WTC11 (cell line): ENCODE data around the gene TMEM135. TPM values are rescaled to one million over a fixed set of nuclear protein-coding genes. Genes with fewer than 3 reads are reported as not detected.

Experiments
- ATAC-seq: fragments of 200-7000 bp; cut with Tn5 transposase; 2 replicates; pipeline ENCODE4 v1.10.0; 2021; ENCODE audit warnings: mild to moderate bottlenecking, moderate library complexity
- CTCF ChIA-PET: fragments of 300-600 bp; sonication (Branson Sonifier 250); formaldehyde crosslinking; loops from one replicate; lab custom pipeline; 2021; ENCODE audit warnings: antibody characterized with exemption; lab: Charles Lee
- POLR2A ChIA-PET: fragments of 350-600 bp; sonication (Branson Sonifier 250); formaldehyde crosslinking; loops from one replicate; lab custom pipeline; 2021; ENCODE audit warnings: antibody characterized with exemption; lab: Charles Lee
- DNase-seq: peaks from one replicate; pipeline ENCODE4 v3.0.0; 2021; ENCODE audit warnings: low spot score
- H3K27ac Mint-ChIP-seq: 2 replicates; pipeline ENCODE4 v1.8.0; 2021; ENCODE audit warnings: mixed read lengths
- H3K27me3 Mint-ChIP-seq: 2 replicates; pipeline ENCODE4 v1.8.0; 2021; ENCODE audit warnings: low read depth, mild to moderate bottlenecking, moderate library complexity, mixed read lengths
- H3K36me3 Mint-ChIP-seq: 2 replicates; pipeline ENCODE4 v1.8.0; 2021; ENCODE audit warnings: mixed read lengths
- H3K4me1 Mint-ChIP-seq: 2 replicates; pipeline ENCODE4 v1.8.0; 2022; ENCODE audit warnings: mixed read lengths
- H3K4me3 Mint-ChIP-seq: 2 replicates; pipeline ENCODE4 v1.8.0; 2021; ENCODE audit warnings: mild to moderate bottlenecking, moderate library complexity, mixed read lengths
- H3K9me3 Mint-ChIP-seq: 2 replicates; pipeline ENCODE4 v1.8.0; 2021; ENCODE audit warnings: mixed read lengths
- ATF1 ChIP-seq: sonication (generic); formaldehyde crosslinking; IDR thresholded peaks from 2 replicates; pipeline ENCODE4 v1.8.1; 2023; ENCODE audit warnings: mild to moderate bottlenecking, moderate library complexity, missing genetic modification reagents
- CREB1 ChIP-seq: sonication (generic); formaldehyde crosslinking; IDR thresholded peaks from 2 replicates; pipeline ENCODE4 v1.8.0; 2023; ENCODE audit warnings: mild to moderate bottlenecking, missing genetic modification reagents
- EMX1 ChIP-seq: fragments of 250-450 bp; sonication (Bioruptor Pico); IDR thresholded peaks from 2 replicates; pipeline ENCODE4 v1.8.0; 2021; ENCODE audit warnings: mild to moderate bottlenecking
- FOXP1 ChIP-seq: sonication (generic); formaldehyde crosslinking; IDR thresholded peaks from 2 replicates; pipeline ENCODE4 v1.8.0; 2022; ENCODE audit warnings: missing genetic modification reagents, mild to moderate bottlenecking, moderate library complexity, borderline replicate concordance
- GTF2I ChIP-seq: fragments of 250-450 bp; sonication (Bioruptor Pico); conservative IDR thresholded peaks from 2 replicates; pipeline ENCODE4 v1.4.0; 2021; ENCODE audit warnings: mild to moderate bottlenecking
- HMGA2 ChIP-seq: fragments of 250-450 bp; sonication (Bioruptor Pico); IDR thresholded peaks from 2 replicates; pipeline ENCODE4 v1.4.0; 2021; ENCODE audit warnings: mild to moderate bottlenecking, moderate library complexity
- KAT7 ChIP-seq: sonication (generic); formaldehyde crosslinking; IDR thresholded peaks from 2 replicates; pipeline ENCODE4 v1.8.1; 2023; ENCODE audit warnings: missing genetic modification reagents, mild to moderate bottlenecking, borderline replicate concordance
- MXD4 ChIP-seq: fragments of 250-450 bp; sonication (Bioruptor Pico); IDR thresholded peaks from 2 replicates; pipeline ENCODE4 v1.8.0; 2021; ENCODE audit warnings: mild to moderate bottlenecking, moderate library complexity, borderline replicate concordance
- NR1H2 ChIP-seq: sonication (generic); formaldehyde crosslinking; IDR thresholded peaks from 2 replicates; pipeline ENCODE4 v1.9.0; 2021; ENCODE audit warnings: mild to moderate bottlenecking, moderate library complexity, missing genetic modification reagents
- RELA ChIP-seq: sonication (generic); formaldehyde crosslinking; IDR thresholded peaks from 2 replicates; pipeline ENCODE4 v1.8.1; 2022; ENCODE audit warnings: missing genetic modification reagents, mild to moderate bottlenecking, borderline replicate concordance
- SMAD4 ChIP-seq: sonication (generic); formaldehyde crosslinking; IDR thresholded peaks from 2 replicates; pipeline ENCODE4 v1.8.0; 2022; ENCODE audit warnings: mild to moderate bottlenecking, missing genetic modification reagents
- TEAD1 ChIP-seq: sonication (generic); formaldehyde crosslinking; IDR thresholded peaks from 2 replicates; pipeline ENCODE4 v1.8.0; 2022; ENCODE audit warnings: mild to moderate bottlenecking, missing genetic modification reagents
- TP53 ChIP-seq: sonication (generic); formaldehyde crosslinking; IDR thresholded peaks from 2 replicates; pipeline ENCODE4 v1.8.1; 2023; ENCODE audit warnings: mild to moderate bottlenecking, missing genetic modification reagents
- ZNF121 ChIP-seq: sonication (generic); formaldehyde crosslinking; IDR thresholded peaks from 2 replicates; pipeline ENCODE4 v1.8.0; 2023; ENCODE audit warnings: missing genetic modification reagents
- ZNF263 ChIP-seq: sonication (generic); formaldehyde crosslinking; IDR thresholded peaks from 2 replicates; pipeline ENCODE4 v1.8.1; 2022; ENCODE audit warnings: low read depth, mild to moderate bottlenecking, moderate library complexity, missing genetic modification reagents
- ZNF423 ChIP-seq: fragments of 250-450 bp; sonication (Bioruptor Pico); IDR thresholded peaks from 2 replicates; pipeline ENCODE4 v2.1.2; 2022; ENCODE audit warnings: mild to moderate bottlenecking, moderate library complexity
- total RNA-seq: library from RNA; stranded (reverse); gene quantifications from 3 replicates; pipeline ENCODE4 v1.2.3, GENCODE V29; 2021
- TF ChIP-seq, protein P1 (sequence below): sonication (generic); formaldehyde crosslinking; IDR thresholded peaks from 2 replicates; pipeline ENCODE4 v1.8.1; 2023; ENCODE audit warnings: mild to moderate bottlenecking, moderate library complexity, missing genetic modification reagents
- TF ChIP-seq, protein P2 (sequence below): fragments of 250-450 bp; sonication (Bioruptor Pico); IDR thresholded peaks from 2 replicates; pipeline ENCODE4 v1.9.0; 2021; ENCODE audit warnings: mild to moderate bottlenecking
- TF ChIP-seq, protein P3 (sequence below): fragments of 250-450 bp; sonication (Bioruptor Pico); IDR thresholded peaks from 2 replicates; pipeline ENCODE4 v1.9.0; 2021; ENCODE audit warnings: moderate library complexity, mild to moderate bottlenecking, inconsistent platforms, borderline replicate concordance
- TF ChIP-seq, protein P4 (sequence below): sonication (generic); formaldehyde crosslinking; IDR thresholded peaks from 2 replicates; pipeline ENCODE4 v1.8.1; 2022; ENCODE audit warnings: low read depth, missing genetic modification reagents, borderline replicate concordance
- TF ChIP-seq, protein P5 (sequence below): sonication (generic); formaldehyde crosslinking; IDR thresholded peaks from 2 replicates; pipeline ENCODE4 v1.8.1; 2022; ENCODE audit warnings: mild to moderate bottlenecking, moderate library complexity, missing genetic modification reagents
- TF ChIP-seq, protein P6 (sequence below): sonication (generic); formaldehyde crosslinking; IDR thresholded peaks from 2 replicates; pipeline ENCODE4 v1.8.1; 2023; ENCODE audit warnings: mild to moderate bottlenecking, missing genetic modification reagents, moderate library complexity
- TF ChIP-seq, protein P7 (sequence below): sonication (generic); formaldehyde crosslinking; IDR thresholded peaks from 2 replicates; pipeline ENCODE4 v1.8.0; 2022; ENCODE audit warnings: missing genetic modification reagents

TMEM135 gene
- total RNA-seq, 1 experiment from 2014 or later, result 35.8 TPM

DNA sequence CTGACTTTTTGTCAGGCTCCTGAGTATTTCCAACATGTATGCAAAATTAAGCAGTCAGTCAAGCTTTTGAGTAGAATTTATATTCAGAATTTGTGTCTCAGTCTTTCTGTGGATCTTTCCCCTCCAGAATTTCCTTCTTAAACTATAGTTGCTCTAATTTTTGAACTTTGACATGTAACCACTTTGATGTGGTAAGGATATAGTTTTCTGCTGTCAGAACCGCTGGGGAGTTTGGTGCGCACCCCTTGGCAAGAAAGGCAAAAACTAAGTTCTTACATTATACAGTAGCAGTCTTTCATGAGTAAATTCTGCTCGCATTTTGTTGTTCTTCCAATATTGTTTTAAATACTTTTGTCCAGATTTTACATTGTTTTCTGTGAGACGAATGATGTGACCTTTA lies 105.9 kb downstream of the TMEM135 start:
- Mint-ChIP-seq H3K27ac (no peak overlapping the region), H3K9me3 (peaks cover 11% of the 10 kb centered on the region), H3K4me1 (peaks cover 13% of the 10 kb centered on the region), H3K36me3 (peaks cover 16% of the 10 kb centered on the region), H3K27me3 (no peaks in the 10 kb centered on the region), H3K4me3 (no peak overlapping the region)
- no peak for TF ChIP-seq NR1H2
- TF ChIP-seq EMX1 (CRISPR knock-in tag), result no peak
- TF ChIP-seq, protein P1, sequence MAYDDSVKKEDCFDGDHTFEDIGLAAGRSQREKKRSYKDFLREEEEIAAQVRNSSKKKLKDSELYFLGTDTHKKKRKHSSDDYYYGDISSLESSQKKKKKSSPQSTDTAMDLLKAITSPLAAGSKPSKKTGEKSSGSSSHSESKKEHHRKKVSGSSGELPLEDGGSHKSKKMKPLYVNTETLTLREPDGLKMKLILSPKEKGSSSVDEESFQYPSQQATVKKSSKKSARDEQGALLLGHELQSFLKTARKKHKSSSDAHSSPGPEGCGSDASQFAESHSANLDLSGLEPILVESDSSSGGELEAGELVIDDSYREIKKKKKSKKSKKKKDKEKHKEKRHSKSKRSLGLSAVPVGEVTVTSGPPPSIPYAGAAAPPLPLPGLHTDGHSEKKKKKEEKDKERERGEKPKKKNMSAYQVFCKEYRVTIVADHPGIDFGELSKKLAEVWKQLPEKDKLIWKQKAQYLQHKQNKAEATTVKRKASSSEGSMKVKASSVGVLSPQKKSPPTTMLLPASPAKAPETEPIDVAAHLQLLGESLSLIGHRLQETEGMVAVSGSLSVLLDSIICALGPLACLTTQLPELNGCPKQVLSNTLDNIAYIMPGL (CRISPR knock-in tag), result no peak
- no peak for TF ChIP-seq MXD4 (CRISPR knock-in tag)
- TF ChIP-seq, protein P2, sequence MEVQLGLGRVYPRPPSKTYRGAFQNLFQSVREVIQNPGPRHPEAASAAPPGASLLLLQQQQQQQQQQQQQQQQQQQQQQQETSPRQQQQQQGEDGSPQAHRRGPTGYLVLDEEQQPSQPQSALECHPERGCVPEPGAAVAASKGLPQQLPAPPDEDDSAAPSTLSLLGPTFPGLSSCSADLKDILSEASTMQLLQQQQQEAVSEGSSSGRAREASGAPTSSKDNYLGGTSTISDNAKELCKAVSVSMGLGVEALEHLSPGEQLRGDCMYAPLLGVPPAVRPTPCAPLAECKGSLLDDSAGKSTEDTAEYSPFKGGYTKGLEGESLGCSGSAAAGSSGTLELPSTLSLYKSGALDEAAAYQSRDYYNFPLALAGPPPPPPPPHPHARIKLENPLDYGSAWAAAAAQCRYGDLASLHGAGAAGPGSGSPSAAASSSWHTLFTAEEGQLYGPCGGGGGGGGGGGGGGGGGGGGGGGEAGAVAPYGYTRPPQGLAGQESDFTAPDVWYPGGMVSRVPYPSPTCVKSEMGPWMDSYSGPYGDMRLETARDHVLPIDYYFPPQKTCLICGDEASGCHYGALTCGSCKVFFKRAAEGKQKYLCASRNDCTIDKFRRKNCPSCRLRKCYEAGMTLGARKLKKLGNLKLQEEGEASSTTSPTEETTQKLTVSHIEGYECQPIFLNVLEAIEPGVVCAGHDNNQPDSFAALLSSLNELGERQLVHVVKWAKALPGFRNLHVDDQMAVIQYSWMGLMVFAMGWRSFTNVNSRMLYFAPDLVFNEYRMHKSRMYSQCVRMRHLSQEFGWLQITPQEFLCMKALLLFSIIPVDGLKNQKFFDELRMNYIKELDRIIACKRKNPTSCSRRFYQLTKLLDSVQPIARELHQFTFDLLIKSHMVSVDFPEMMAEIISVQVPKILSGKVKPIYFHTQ (CRISPR knock-in tag), result no peak
- TF ChIP-seq, protein P3, sequence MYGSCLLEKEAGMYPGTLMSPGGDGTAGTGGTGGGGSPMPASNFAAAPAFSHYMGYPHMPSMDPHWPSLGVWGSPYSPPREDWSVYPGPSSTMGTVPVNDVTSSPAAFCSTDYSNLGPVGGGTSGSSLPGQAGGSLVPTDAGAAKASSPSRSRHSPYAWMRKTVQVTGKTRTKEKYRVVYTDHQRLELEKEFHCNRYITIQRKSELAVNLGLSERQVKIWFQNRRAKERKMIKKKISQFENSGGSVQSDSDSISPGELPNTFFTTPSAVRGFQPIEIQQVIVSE (CRISPR knock-in tag), result no peak
- no peak for TF ChIP-seq GTF2I (CRISPR knock-in tag)
- TF ChIP-seq TP53 (CRISPR knock-in tag), result no peak
- CTCF ChIA-PET, result interaction anchor here (2.1 kb wide), 1 partner anchor 46 kb away, joined by 7 read pairs; no protein-coding TSS in a partner anchor
- DNase-seq (no peak), ATAC-seq (no peak)
- POLR2A ChIA-PET, result no interaction called here

DNA sequence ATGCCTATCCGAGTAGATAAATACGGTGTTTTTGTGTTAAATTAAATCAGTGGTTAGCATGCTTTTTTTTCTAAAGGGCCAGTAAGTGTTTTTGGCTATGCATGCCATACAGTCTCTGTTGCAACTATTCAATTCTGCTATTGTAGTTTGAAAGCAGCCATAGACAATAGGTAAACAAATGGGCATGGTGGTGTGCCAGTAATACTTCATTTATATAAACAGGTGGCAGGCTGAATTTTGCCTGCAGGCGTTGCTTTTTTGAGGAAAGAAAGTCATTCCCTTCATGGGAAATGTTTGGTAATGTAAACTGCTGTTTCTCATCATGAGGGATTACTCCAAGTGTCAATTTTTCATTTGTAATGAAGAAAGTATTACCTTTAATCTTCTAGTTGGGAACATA lies 106.5 kb downstream of the TMEM135 start:
- DNase-seq, result no peak
- CTCF ChIA-PET, result no interaction called here
- Mint-ChIP-seq H3K27ac (no peak overlapping the region), H3K27me3 (no peaks in the 10 kb centered on the region)
- TF ChIP-seq HMGA2 (no peak), SMAD4 (CRISPR knock-in tag) (no peak), ZNF121 (no peak), RELA (CRISPR knock-in tag) (no peak), ZNF263 (CRISPR knock-in tag) (no peak), TEAD1 (CRISPR knock-in tag) (no peak), KAT7 (CRISPR knock-in tag) (no peak), ZNF423 (CRISPR knock-in tag) (no peak), CREB1 (CRISPR knock-in tag) (no peak), FOXP1 (CRISPR knock-in tag) (no peak), ATF1 (no peak)
- TF ChIP-seq, protein P4, sequence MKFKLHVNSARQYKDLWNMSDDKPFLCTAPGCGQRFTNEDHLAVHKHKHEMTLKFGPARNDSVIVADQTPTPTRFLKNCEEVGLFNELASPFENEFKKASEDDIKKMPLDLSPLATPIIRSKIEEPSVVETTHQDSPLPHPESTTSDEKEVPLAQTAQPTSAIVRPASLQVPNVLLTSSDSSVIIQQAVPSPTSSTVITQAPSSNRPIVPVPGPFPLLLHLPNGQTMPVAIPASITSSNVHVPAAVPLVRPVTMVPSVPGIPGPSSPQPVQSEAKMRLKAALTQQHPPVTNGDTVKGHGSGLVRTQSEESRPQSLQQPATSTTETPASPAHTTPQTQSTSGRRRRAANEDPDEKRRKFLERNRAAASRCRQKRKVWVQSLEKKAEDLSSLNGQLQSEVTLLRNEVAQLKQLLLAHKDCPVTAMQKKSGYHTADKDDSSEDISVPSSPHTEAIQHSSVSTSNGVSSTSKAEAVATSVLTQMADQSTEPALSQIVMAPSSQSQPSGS, result no peak
- TF ChIP-seq, protein P5, sequence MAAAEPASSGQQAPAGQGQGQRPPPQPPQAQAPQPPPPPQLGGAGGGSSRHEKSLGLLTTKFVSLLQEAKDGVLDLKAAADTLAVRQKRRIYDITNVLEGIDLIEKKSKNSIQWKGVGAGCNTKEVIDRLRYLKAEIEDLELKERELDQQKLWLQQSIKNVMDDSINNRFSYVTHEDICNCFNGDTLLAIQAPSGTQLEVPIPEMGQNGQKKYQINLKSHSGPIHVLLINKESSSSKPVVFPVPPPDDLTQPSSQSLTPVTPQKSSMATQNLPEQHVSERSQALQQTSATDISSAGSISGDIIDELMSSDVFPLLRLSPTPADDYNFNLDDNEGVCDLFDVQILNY, result no peak
- TF ChIP-seq, protein P6, sequence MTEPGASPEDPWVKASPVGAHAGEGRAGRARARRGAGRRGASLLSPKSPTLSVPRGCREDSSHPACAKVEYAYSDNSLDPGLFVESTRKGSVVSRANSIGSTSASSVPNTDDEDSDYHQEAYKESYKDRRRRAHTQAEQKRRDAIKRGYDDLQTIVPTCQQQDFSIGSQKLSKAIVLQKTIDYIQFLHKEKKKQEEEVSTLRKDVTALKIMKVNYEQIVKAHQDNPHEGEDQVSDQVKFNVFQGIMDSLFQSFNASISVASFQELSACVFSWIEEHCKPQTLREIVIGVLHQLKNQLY (CRISPR knock-in tag), result no peak
- TF ChIP-seq, protein P7, sequence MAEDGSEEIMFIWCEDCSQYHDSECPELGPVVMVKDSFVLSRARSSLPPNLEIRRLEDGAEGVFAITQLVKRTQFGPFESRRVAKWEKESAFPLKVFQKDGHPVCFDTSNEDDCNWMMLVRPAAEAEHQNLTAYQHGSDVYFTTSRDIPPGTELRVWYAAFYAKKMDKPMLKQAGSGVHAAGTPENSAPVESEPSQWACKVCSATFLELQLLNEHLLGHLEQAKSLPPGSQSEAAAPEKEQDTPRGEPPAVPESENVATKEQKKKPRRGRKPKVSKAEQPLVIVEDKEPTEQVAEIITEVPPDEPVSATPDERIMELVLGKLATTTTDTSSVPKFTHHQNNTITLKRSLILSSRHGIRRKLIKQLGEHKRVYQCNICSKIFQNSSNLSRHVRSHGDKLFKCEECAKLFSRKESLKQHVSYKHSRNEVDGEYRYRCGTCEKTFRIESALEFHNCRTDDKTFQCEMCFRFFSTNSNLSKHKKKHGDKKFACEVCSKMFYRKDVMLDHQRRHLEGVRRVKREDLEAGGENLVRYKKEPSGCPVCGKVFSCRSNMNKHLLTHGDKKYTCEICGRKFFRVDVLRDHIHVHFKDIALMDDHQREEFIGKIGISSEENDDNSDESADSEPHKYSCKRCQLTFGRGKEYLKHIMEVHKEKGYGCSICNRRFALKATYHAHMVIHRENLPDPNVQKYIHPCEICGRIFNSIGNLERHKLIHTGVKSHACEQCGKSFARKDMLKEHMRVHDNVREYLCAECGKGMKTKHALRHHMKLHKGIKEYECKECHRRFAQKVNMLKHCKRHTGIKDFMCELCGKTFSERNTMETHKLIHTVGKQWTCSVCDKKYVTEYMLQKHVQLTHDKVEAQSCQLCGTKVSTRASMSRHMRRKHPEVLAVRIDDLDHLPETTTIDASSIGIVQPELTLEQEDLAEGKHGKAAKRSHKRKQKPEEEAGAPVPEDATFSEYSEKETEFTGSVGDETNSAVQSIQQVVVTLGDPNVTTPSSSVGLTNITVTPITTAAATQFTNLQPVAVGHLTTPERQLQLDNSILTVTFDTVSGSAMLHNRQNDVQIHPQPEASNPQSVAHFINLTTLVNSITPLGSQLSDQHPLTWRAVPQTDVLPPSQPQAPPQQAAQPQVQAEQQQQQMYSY (CRISPR knock-in tag), result no peak
- TF ChIP-seq, all 79 proteins: peak for 0
- no peak overlapping the region for H3K4me3 Mint-ChIP-seq
- no peak for ATAC-seq
- H3K36me3 Mint-ChIP-seq, result peaks cover 10% of the 10 kb centered on the region
- H3K9me3 Mint-ChIP-seq, result peaks cover 5% of the 10 kb centered on the region
- H3K4me1 Mint-ChIP-seq, result peaks cover 18% of the 10 kb centered on the region
- POLR2A ChIA-PET, result no interaction called here
